ENCODE results near the gene CALHM6. TPM values are rescaled to one million over a fixed set of nuclear protein-coding genes. Genes with fewer than 3 reads are reported as not detected.
A peak's percentile ranks its signal among the peaks of the same experiment; 100 is the strongest.

CALHM6 gene
- total and polyA plus RNA-seq, 2 of the 8 experiments (the other 6 are each of a cell fraction or from before 2014, with no cell fraction given) = 0.93 to 1.8 TPM

GRCh38 chr6:116430860-116431259 lies 30.3 kb upstream of the CALHM6 start:
- Histone ChIP-seq H4K20me1 (replicated peaks in 1 of 2; ENCODE audit: control insufficient read depth in 1 of 2, insufficient read depth in 2 of 2, low read length in 2 of 2) (no peaks in the 10 kb centered on the region), H2BK5ac (ENCODE audit: low read depth, low read length) (no peak overlapping the region), H3K56ac (replicated peaks; ENCODE audit: insufficient read length, low read depth, low read length) (no peak overlapping the region), H2AK5ac (ENCODE audit: low read depth, low read length) (no peak overlapping the region), H4K8ac (ENCODE audit: extremely low read depth, insufficient read depth, low read length) (no peak overlapping the region), H3K4me1 (replicated peaks in 1 of 4; ENCODE audit: control insufficient read depth in 3 of 4, insufficient read depth in 4 of 4, low read length in 3 of 4) (peaks cover 0 to 12% (median 4%) of the 10 kb centered on the region in 4 experiments; a peak in 3 of 7 replicates), H4K91ac (replicated peaks; ENCODE audit: insufficient read length, low read length) (peak overlapping the region; percentile 30), H3K9ac (replicated peaks in 1 of 4; ENCODE audit: extremely low read depth in 1 of 4, low read depth in 3 of 4, low read length in 3 of 4) (no peak overlapping the region), H3K79me1 (ENCODE audit: low read depth, low read length) (no peaks in the 10 kb centered on the region), H2AFZ (ENCODE audit: low read length) (no peak overlapping the region), H3K36me3 (ENCODE audit: control insufficient read depth in 2 of 4, insufficient read depth in 4 of 4, low read length in 3 of 4) (peaks cover 0 to 19% (median 8%) of the 10 kb centered on the region in 4 experiments; a peak in 6 of 8 replicates), H3K23ac (ENCODE audit: insufficient read length) (no peak overlapping the region), H3K4me3 (ENCODE audit: extremely low read depth in 1 of 4, insufficient read depth in 2 of 4, low read depth in 3 of 4, low read length in 4 of 4) (no peak overlapping the region), H2BK12ac (ENCODE audit: low read depth, low read length) (no peak overlapping the region), H2BK120ac (replicated peaks; ENCODE audit: low read depth, low read length) (no peak overlapping the region), H3K79me2 (ENCODE audit: control insufficient read depth in 1 of 2, insufficient read depth in 2 of 2, low read length in 2 of 2) (no peaks in the 10 kb centered on the region), H3K14ac (ENCODE audit: insufficient read length) (no peak overlapping the region), H3K9me3 (ENCODE audit: insufficient read depth in 2 of 2, low read depth in 1 of 2, low read length in 1 of 2) (no peaks in the 10 kb centered on the region), H3K23me2 (ENCODE audit: low read depth, low read length) (no peaks in the 10 kb centered on the region), H3K18ac (ENCODE audit: extremely low read depth, low read length) (no peak overlapping the region; the same call in 1 of the 2 replicates), H2BK15ac (ENCODE audit: low read length) (no peak overlapping the region), H2BK20ac (ENCODE audit: low read length) (no peak overlapping the region), H3K27me3 (replicated peaks in 1 of 4; ENCODE audit: control insufficient read depth in 3 of 4, extremely low read depth in 1 of 4, insufficient read depth in 3 of 4, low read length in 3 of 4) (no peaks in the 10 kb centered on the region), H3K27ac (ENCODE audit: low read depth, low read length) (no peak overlapping the region), H3K4ac (replicated peaks; ENCODE audit: insufficient read length, low read depth, low read length) (peak overlapping the region; percentile 58), H3K4me2 (ENCODE audit: insufficient read depth in 1 of 2, low read depth in 2 of 2, low read length in 2 of 2) (no peak overlapping the region), H4K5ac (ENCODE audit: insufficient read length, low read depth, low read length) (no peak overlapping the region)
- DNase-seq (ENCODE audit: low read depth in 1 of 2, low spot score in 2 of 2) (no peak), FAIRE-seq (peak; percentile 19)
- ChIA-PET CTCF (ENCODE audit: partially characterized antibody) (interaction anchor here (1.5 to 4.4 kb wide), 3 partner anchors 10 to 81 kb away, joined by 6 to 39 read pairs (median 6); no protein-coding TSS in a partner anchor), POLR2A (ENCODE audit: partially characterized antibody) (interaction anchor here (1.8 kb wide), 1 partner anchor 9 kb away, joined by 5 read pairs; no protein-coding TSS in a partner anchor)
- WGBS, 2 experiments (ENCODE audit: extremely low coverage in 1 of 2, insufficient coverage in 1 of 2, insufficient read length in 1 of 2, insufficient replicate concordance in 2 of 2, low coverage in 1 of 2, low lambda C conversion rate in 2 of 2, missing lambda C conversion rate in 1 of 2) = 90% methylated on average over 4 of the region's 4 CpGs; no CpG with 5 or more reads in 1 of the 2 experiments
- TF ChIP-seq TCF12 (IDR thresholded peaks at IDR 0.05; ENCODE audit: low read depth, low read length) (no peak), CTCF (IDR thresholded peaks at IDR 0.05; ENCODE audit: control extremely low read depth in 1 of 3, insufficient read depth in 1 of 3, low read depth in 1 of 3, low read length in 3 of 3) (peak in 1 of 3 experiments; percentile 21; a peak in 1 of 4 replicates), CHD1 (IDR thresholded peaks at IDR 0.05; ENCODE audit: low read depth, low read length) (no peak), GABPA (IDR thresholded peaks at IDR 0.05; ENCODE audit: borderline replicate concordance, insufficient read depth, low read length) (no peak), TAF1 (IDR thresholded peaks at IDR 0.05; ENCODE audit: low read depth, low read length) (no peak)

Data from H1 (cell line).